HG02852 (cell line): ENCODE measurements around the gene FNDC3B.
A peak's percentile ranks its signal among the peaks of the same experiment; 100 is the strongest.

Experiments used
- ATAC-seq: cut with Tn5 transposase; IDR thresholded peaks from one replicate; pipeline ENCODE4 v1.9.1; 2021; ENCODE audit warnings: mild to moderate bottlenecking, moderate library complexity; ENCODE audit not compliant: unreplicated experiment

FNDC3B gene

DNA sequence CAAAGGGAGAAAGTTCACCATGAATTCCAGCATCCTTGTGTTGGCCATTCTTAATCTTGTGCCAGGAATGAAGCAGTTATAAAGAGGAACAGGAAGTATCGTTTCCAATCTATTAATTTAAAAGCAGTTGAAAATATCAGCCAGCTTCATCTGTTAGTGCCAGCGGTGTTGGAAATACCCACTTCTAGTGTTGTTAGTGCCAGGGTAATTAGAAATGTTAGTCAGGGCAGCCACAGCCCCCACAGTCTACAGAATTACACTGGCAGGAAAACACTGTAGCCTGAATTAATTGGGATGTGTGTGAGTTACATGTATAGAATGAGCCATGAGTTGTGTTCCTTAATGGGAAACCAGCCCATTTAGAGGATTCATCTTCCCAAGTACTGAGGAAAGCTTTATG, 281.1 kb downstream of the FNDC3B start:
- ATAC-seq, result no peak

DNA sequence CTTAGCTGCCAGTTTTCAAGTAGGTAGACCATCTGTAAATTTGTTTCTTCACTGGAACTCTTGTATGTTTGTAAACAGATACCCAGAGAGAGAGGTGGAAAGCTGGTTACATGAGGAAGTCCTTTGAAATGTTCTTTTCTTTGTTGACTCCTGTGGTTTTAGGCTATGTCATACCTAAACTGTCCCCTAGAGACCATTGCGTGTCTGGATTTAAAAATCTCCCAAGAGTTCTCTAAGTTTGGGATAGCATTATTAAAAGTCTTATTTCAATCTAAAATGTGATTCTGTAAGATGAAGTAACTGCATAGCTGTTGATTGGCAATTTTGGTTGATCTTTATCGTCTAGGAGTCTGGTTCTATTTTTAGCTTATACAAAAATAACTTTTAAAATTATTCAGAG, 281.7 kb downstream of the FNDC3B start:
- peak; percentile 58 for ATAC-seq

DNA sequence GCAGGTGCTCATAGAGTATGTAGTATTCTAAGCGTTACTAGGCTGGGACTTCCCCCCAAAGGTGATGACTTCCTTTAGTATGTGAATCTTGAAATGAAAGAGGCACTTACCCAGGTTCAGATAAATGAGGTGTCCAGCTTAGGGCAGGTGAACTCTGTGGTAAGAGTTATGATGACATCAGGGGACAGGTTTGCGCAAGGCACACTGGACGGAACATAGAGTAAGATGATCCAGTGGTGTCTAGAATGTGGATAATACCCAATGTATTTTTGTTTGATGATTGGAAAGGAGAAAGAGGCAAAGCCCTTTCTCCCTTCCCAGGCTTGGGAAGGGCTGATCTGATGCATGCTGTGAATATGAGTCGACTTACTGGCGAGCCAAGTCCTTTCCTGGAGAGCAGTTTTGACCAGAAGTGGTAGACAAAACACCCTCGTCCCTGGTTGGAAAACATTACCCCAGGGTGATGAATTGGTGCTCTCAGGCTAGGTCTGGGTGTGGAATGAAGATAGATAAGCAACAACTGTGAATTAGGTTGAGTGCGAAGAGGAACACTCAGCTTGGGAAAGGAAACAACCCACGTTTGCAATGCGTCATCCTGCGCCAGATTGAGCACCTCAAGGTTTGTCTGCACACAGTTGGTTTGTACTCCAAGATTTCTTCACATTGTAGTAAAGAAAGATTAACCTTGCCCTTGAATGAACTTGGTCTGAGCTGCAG, 284.7 kb downstream of the FNDC3B start:
- no peak for ATAC-seq

DNA sequence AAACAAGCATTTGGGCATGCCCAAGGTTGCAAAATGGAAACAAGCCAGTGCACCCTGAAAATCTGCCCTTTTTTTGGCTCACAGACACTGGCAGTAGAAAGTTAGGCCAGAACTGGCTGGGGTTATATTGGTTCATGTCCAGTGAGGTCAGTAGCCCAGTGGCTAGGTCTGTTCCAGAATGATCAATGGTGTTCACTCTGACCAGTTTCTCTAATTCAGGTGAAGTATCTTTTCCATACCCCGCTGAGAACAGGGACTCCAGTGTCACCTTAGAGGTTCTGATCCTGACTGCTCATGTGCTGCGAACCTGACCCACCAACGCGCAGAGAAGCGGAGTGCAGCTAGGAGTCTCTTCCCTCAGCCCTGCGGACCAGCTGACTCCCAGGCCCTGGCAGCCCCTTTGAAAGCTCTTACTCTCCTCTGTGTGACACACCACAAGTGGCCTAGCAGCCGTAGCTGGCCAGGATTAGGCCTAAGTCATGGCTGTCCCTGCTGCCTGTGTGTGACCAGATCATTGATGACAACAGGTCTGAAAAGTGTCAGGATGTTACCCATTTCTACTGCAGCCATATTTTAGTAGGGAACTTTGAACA, 285.3 kb downstream of the FNDC3B start:
- ATAC-seq, result no peak

DNA sequence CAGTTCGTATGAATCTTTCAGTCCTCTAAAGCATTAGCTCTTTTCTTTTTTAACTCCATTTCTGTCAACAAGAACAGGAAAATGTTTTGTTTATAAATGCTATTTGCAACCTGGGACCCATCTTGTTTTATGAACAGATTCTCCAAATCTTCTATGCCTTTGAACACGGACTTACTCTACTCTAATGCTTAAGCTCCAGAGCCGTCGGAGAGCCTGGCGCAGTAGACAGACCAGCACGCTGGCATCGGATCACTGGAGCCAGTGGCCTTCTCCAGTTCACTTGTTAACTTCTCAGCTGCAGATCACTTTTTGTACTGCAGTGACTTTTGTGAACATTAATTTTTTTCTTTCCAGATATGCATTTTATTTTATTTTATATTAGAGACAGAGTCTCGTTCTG, 286.1 kb downstream of the FNDC3B start:
- no peak for ATAC-seq

DNA sequence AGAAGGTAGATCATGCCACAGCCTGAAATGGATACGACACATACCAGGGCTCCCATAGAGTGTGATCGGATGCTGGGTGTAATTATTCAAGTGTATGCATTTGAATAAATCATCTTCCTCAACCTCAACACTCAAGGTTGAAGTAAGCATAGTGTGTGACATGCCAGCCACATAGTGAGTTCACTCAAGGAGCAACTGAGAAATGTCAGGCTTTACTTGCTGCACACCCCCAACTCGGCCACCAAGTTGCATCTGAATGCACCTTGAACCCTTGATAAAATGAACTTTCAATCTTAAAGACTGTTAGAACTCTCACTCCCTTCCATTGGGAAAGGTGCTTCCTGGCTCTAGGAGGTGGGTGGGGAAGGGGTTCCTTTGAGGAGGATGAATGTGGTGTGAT, 287.6 kb downstream of the FNDC3B start:
- no peak for ATAC-seq

DNA sequence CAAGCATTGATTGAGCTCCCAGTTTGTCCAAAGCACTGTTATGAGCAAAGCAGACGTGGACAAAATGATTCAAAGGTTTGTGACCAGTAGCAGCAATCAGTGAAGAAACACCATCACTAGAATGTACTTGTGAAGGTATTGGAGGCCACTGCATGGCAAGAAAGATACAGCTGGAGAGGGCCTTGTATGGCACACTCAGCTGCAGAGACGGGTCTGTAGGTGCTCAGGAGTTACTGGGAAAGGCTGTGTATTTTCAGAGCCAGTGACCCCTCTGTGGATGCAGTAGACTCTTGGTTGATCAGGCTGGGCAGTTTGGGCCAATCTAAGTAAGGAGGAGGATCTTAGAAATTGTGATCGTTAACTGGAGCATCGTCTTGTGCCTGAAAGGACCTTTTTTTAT, 288.9 kb downstream of the FNDC3B start:
- ATAC-seq, result no peak

DNA sequence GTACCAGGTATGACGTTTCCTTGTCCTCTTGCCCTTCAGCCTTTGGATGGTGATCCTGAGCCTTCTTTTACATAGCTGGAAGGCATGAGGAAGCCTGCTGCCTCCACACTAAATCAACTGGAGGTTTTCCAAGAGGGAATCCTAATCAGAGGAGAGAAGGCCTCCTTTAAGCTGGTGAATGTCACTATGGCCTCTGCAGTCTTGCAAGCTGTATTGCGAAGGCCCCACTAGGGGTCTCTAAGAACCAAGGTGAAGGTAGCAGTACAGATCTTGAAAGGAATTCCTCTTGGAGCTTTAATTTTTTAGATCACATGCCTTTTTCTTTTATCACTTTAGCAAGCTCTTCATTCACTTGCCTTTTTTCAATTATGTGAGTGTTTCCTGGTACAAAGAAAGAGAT, 289.7 kb downstream of the FNDC3B start:
- ATAC-seq, result no peak

DNA sequence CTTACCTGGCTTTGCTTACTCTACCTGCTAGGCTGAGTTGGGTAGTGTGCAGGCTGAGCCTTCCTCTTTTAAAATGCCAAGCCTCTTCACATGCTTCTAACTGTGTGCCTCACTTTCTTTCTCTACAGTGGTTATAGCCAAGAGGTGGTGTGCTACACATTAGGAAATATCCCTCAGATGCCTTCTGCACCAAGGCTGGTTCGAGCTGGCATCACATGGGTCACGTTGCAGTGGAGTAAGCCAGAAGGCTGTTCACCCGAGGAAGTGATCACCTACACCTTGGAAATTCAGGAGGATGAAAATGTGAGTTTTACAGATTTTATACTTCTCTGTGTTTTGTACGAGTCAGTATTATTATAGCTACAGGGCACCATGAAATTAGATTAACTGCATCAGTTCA, 291.0 kb downstream of the FNDC3B start:
- ATAC-seq, result no peak

DNA sequence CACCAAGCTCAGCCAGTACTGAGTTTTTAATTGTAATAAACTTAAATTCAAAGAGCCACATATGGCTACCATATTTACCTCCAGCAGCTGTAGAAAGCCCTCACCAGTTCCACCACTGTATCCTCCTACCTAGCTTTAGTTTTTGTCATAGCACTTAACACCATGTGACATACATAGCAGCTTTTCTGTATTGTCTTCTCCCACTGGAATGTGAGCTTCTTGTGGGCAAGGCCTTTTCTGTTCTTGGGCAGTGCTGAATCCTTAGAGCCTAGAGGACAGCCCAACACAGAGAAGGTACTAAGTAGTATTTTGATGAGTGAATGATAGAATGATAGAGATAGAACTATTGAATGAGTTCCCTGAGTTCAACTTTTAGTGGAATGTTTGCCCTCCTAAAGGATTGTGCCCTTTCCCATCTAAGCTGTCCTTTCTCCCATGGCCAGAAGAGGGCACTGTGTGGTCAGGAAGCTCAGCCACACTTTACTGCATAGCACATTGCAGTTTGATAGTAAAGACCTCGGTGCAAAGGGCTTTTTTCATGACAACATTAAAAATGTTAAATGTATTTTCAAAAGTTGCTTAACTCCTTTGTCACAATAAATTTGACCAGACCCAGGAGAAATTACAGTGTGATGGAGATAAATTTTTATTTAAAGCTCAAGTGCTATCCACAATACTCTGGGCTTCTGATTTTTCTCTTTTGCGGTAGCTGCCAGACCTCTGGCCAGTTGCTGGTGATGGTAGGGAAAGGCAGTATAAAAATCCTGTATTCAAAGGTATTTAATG, 293.1 kb downstream of the FNDC3B start:
- ATAC-seq, result no peak

DNA sequence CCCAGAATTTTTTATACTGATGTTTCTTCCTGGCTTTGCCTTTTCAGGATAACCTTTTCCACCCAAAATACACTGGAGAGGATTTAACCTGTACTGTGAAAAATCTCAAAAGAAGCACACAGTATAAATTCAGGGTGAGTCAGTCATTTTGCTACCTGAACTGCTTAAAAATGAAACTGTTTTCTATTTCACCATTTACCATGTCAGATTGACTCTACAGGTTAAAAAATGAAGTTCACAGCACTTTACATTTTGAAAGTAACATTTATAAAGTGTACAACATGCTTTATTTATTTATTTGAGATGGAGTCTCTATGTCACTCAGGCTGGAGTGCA, 293.6 kb downstream of the FNDC3B start:
- ATAC-seq, result no peak

DNA sequence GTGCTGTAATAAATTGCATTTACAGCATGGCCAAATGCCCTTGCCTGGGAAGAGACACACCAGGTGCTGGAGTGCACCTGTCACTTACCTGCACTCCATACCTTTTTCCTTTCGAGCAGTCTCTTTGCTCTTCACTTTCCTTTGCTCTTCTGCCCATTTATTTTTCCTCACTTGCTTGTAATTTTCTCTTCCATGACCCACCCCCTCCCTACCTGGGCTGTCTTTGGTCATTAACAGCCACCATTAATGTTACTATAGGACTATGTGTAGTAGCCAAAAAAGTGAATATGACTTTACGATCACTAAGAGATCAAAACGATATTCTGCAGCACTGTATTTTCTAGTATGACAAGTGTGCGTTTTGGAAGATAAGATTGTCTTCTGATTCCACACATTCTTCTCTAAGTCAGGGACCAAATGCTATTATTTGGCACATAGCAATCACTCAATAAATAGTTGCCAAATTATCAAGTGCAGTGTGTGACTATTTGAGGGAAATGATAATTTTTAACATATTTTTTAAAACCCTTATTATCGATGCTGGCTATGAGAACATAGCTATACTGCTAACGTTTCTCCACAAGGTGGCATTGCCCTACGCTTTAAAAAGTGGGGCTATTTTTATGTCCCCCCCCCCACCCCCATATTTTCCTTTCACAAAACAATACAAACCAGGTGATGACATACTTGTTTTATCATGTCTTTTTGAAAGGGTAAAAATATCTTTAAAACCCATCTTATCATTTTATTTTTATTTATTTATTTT, 294.5 kb downstream of the FNDC3B start:
- ATAC-seq, result no peak

DNA sequence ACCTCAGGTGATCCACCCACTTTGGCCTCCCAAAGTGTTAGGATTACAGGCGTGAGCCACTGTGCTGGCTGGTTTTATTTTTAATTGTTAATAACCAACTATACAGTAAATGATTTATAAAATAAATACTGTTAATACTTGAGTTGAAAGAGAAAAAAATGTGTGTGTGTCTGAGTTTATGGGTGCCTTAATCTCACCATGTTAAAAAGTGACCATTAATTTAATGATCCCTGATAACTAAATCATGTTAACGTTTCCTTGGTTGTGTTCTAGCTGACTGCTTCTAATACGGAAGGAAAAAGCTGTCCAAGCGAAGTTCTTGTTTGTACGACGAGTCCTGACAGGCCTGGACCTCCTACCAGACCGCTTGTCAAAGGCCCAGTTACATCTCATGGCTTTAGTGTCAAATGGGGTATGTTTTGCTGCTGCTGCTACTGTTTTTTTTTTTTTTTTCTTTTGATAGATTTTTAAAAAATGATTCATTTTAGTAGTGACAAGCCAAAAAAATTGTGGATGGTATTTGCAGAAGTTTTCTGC, 295.4 kb downstream of the FNDC3B start:
- ATAC-seq, result no peak

DNA sequence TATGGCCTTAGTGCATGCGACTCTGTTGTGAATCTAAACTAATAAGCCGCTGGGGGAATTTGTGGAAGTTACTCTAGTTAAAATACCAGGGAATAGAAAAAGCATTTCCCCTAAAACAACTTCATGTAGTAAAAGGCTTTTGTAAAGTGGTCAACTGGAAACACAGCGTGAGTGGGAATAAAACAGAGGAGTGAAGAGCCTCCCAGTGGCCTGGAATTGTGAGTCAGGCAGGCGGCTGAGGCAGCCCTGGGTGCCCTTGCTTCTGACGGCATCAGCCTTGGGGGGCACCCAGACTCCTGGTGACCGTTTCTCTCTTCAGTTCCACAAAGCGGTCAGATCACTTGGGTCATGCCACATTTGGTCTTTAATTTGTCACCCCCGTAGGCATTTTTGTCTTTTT, 300.5 kb downstream of the FNDC3B start:
- no peak for ATAC-seq

DNA sequence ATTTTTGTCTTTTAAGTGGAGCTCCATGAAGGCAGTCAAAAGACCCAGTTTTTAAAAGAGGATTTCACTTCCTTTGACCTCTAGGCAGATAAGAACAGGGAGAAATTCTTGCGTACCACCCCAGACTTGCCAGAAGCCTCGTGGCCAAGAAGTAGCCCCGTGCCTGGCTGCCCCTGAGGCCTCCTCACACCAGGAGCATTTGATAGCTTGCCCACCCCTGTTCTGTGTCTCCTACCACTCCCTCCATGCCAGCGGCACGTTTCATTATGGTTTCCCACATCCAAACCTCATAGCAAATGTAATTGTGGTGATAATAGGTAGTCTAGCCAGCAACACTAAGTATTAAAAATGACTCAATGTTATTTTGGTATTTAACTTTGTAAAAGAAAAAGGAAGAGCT, 301.2 kb downstream of the FNDC3B start:
- no peak for ATAC-seq

DNA sequence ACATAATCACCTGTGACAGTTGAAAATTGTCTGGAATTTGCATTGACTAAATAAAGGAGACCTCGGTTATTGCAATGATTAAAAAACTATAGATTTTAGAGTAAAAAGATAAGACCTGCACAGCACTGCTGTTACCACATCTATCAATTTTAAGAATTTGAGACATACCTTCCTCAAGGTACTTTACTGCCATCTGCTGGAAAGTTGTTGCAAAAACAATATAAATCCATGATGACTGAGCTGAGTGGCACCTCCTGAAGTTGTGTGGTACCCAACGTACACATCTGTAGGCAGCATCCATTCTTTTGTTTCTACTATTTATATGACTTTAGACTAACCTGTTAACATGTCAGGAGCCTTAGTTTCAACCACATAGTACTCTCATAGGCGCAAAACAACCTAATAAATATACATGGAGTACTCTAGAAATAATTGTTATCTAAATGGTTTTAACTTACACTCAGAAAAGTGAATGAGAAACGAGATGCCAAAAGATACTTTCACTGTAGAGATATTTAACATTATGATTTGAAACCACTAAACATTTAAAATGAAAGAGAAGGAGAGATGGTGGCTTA, 302.2 kb downstream of the FNDC3B start:
- peak; percentile 76 for ATAC-seq

DNA sequence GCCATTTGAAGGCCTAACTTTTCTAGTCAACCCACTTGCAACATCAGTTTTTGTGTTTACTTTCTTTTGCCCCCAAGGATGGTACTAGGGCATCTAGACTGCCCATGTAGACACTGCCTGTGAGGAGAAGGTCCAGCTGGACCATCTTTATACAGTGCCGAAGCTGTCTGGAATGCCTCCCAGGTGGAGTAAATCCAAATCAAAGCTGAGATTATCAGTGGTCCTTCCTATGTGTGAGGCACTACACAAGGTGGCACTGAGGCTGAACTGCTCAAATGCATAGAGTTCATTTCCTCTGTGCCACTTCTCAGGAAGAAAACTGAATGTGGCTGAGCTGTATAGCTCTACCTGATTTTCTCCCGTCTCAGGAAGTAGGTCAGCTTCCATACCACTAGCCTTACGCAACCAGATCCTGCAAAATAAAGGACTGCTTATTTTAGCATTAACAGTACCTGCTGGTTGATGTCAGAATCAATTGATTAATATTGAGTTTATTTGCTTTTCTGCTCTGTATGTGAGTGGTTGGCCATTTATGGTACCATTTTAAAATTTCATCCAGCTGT, 302.8 kb downstream of the FNDC3B start:
- ATAC-seq, result no peak

DNA sequence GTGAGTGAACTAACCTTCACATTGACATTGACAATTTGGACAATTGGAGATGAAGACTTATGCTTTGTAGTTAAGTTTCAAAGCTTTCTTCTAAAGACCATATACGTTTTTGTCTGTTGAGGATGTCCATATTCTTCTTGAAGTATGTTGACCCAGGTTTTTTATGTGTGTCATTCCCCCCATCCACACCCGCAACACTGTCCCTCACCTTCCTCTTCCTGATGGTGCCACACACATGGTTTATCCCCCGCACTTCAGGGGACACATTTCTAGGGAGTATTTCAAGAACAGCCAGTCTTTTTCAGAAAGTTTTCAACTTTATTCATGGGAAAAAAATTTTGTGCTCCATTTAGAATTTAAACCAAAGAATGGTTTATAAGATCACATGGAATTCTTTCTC, 303.7 kb downstream of the FNDC3B start:
- no peak for ATAC-seq

DNA sequence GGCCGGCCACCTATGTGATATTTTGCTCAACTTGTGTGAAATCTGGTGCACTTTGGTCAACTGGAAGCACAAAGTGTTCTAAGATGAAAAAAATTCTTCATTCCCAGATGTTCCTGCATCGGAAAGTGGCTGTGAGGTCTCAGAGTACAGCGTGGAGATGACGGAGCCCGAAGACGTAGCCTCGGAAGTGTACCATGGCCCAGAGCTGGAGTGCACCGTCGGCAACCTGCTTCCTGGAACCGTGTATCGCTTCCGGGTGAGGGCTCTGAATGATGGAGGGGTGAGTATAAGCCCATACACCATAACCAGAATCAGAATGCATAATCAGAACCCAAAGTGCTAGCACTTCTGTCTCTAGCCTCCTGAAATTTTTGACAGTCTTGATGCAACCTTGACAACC, 304.6 kb downstream of the FNDC3B start:
- no peak for ATAC-seq

DNA sequence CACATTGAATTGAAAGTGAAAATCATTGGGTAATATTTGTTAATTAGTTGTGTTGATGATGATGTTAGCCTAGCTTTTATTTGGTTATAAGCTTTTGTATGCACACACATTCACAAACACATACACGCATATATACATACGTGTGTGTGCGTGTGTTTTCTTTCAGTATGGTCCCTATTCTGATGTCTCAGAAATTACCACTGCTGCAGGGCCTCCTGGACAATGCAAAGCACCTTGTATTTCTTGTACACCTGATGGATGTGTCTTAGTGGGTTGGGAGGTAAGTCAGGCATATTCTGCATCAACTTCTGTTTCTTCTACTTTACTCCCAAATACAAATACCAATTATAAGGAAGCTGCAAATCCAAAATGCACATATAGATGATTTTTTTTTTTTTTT, 306.8 kb downstream of the FNDC3B start:
- no peak for ATAC-seq
